ENCODE results near the gene DYNC1LI1. TPM values are rescaled to one million over a fixed set of nuclear protein-coding genes. Genes with fewer than 3 reads are reported as not detected.

The DYNC1LI1 gene
- polyA plus RNA-seq (2013, experiment 1 of 4) = 55.6 TPM
- polyA plus RNA-seq (2013, experiment 2 of 4) = 56.2 TPM
- 46.0 TPM for polyA plus RNA-seq (2013, experiment 3 of 4)
- 50.1 TPM for polyA plus RNA-seq (2013, experiment 4 of 4)

- no peaks in the 10 kb centered on the region for H3K27me3 ChIP-seq (ENCODE audit: control insufficient read depth, insufficient read depth, low read length, poor library complexity, severe bottlenecking)
- H3K4me3 ChIP-seq (ENCODE audit: insufficient read depth, low read depth, low read length) = peak within 1 kb of the TSS; percentile 96
- no peaks in the 10 kb centered on the region for H3K9me3 ChIP-seq (ENCODE audit: control insufficient read depth, low read length)
- H3K4me1 ChIP-seq (ENCODE audit: control insufficient read depth, insufficient read depth, low read length) = no peaks in the 10 kb centered on the region
- H3K27ac ChIP-seq (ENCODE audit: insufficient read depth, low read depth, low read length, poor library complexity, severe bottlenecking) = peak within 1 kb of the TSS; percentile 98
- no peaks in the 10 kb centered on the region for H3K36me3 ChIP-seq (ENCODE audit: control insufficient read depth, insufficient read depth, low read length)
- 0% methylated on average over 89 of the region's 89 CpGs for WGBS, 2 experiments
Measured at GRCh38 chr3:32570421-32571191, at the start of gene DYNC1LI1. DYNC1LI1 (minus strand) TSS chr3:32570858; CDS start chr3:32570770, 88 bp downstream.

- H3K4me3 ChIP-seq (ENCODE audit: insufficient read depth, low read depth, low read length) = no peak overlapping the region
- H3K4me1 ChIP-seq (ENCODE audit: control insufficient read depth, insufficient read depth, low read length) = no peaks in the 10 kb centered on the region
- H3K27ac ChIP-seq (ENCODE audit: insufficient read depth, low read depth, low read length, poor library complexity, severe bottlenecking) = no peak overlapping the region
- no peaks in the 10 kb centered on the region for H3K27me3 ChIP-seq (ENCODE audit: control insufficient read depth, insufficient read depth, low read length, poor library complexity, severe bottlenecking)
- no peaks in the 10 kb centered on the region for H3K36me3 ChIP-seq (ENCODE audit: control insufficient read depth, insufficient read depth, low read length)
- no peaks in the 10 kb centered on the region for H3K9me3 ChIP-seq (ENCODE audit: control insufficient read depth, low read length)
Measured at GRCh38 chr3:32619395-32619794, 48.7 kb upstream of the DYNC1LI1 start.

GRCh38 chr3:32616267-32616962 is 45.8 kb upstream of the DYNC1LI1 start:
- Histone ChIP-seq H3K4me1 (ENCODE audit: control insufficient read depth, insufficient read depth, low read length) (no peaks in the 10 kb centered on the region), H3K36me3 (ENCODE audit: control insufficient read depth, insufficient read depth, low read length) (no peaks in the 10 kb centered on the region), H3K4me3 (ENCODE audit: insufficient read depth, low read depth, low read length) (no peak overlapping the region), H3K9me3 (ENCODE audit: control insufficient read depth, low read length) (no peaks in the 10 kb centered on the region), H3K27ac (ENCODE audit: insufficient read depth, low read depth, low read length, poor library complexity, severe bottlenecking) (no peak overlapping the region), H3K27me3 (ENCODE audit: control insufficient read depth, insufficient read depth, low read length, poor library complexity, severe bottlenecking) (no peaks in the 10 kb centered on the region)
- WGBS, 2 experiments = 92 to 95% methylated on average over 14 of the region's 14 CpGs

GRCh38 chr3:32614956-32615355 is 44.3 kb upstream of the DYNC1LI1 start:
- Histone ChIP-seq H3K9me3 (ENCODE audit: control insufficient read depth, low read length) (no peaks in the 10 kb centered on the region), H3K4me1 (ENCODE audit: control insufficient read depth, insufficient read depth, low read length) (no peaks in the 10 kb centered on the region), H3K36me3 (ENCODE audit: control insufficient read depth, insufficient read depth, low read length) (no peaks in the 10 kb centered on the region), H3K27ac (ENCODE audit: insufficient read depth, low read depth, low read length, poor library complexity, severe bottlenecking) (no peak overlapping the region), H3K4me3 (ENCODE audit: insufficient read depth, low read depth, low read length) (no peak overlapping the region), H3K27me3 (ENCODE audit: control insufficient read depth, insufficient read depth, low read length, poor library complexity, severe bottlenecking) (no peaks in the 10 kb centered on the region)
- 93 to 97% methylated on average over 1 to 2 of the region's 2 CpGs for WGBS, 2 experiments

- Histone ChIP-seq H3K36me3 (ENCODE audit: control insufficient read depth, insufficient read depth, low read length) (no peaks in the 10 kb centered on the region), H3K27me3 (ENCODE audit: control insufficient read depth, insufficient read depth, low read length, poor library complexity, severe bottlenecking) (no peaks in the 10 kb centered on the region), H3K4me3 (ENCODE audit: insufficient read depth, low read depth, low read length) (no peak overlapping the region), H3K27ac (ENCODE audit: insufficient read depth, low read depth, low read length, poor library complexity, severe bottlenecking) (no peak overlapping the region), H3K4me1 (ENCODE audit: control insufficient read depth, insufficient read depth, low read length) (no peaks in the 10 kb centered on the region), H3K9me3 (ENCODE audit: control insufficient read depth, low read length) (no peaks in the 10 kb centered on the region)
- 93 to 94% methylated on average over 4 of the region's 4 CpGs for WGBS, 2 experiments
Measured at GRCh38 chr3:32613183-32613582, 42.5 kb upstream of the DYNC1LI1 start.

GRCh38 chr3:32612547-32612946 is 41.9 kb upstream of the DYNC1LI1 start:
- H3K27ac ChIP-seq (ENCODE audit: insufficient read depth, low read depth, low read length, poor library complexity, severe bottlenecking) = no peak overlapping the region
- 90 to 91% methylated on average over 1 of the region's 1 CpG for WGBS, 2 experiments

GRCh38 chr3:32607522-32607921 is 36.9 kb upstream of the DYNC1LI1 start:
- Histone ChIP-seq H3K27ac (ENCODE audit: insufficient read depth, low read depth, low read length, poor library complexity, severe bottlenecking) (no peak overlapping the region), H3K27me3 (ENCODE audit: control insufficient read depth, insufficient read depth, low read length, poor library complexity, severe bottlenecking) (no peaks in the 10 kb centered on the region), H3K4me3 (ENCODE audit: insufficient read depth, low read depth, low read length) (no peak overlapping the region), H3K4me1 (ENCODE audit: control insufficient read depth, insufficient read depth, low read length) (no peaks in the 10 kb centered on the region), H3K9me3 (ENCODE audit: control insufficient read depth, low read length) (no peaks in the 10 kb centered on the region), H3K36me3 (ENCODE audit: control insufficient read depth, insufficient read depth, low read length) (no peaks in the 10 kb centered on the region)
- 95 to 99% methylated on average over 2 of the region's 2 CpGs for WGBS, 2 experiments

More at GRCh38 chr3:32612547-32612946, 41.9 kb upstream of the DYNC1LI1 start:
- Histone ChIP-seq H3K36me3 (ENCODE audit: control insufficient read depth, insufficient read depth, low read length) (no peaks in the 10 kb centered on the region), H3K9me3 (ENCODE audit: control insufficient read depth, low read length) (no peaks in the 10 kb centered on the region), H3K27me3 (ENCODE audit: control insufficient read depth, insufficient read depth, low read length, poor library complexity, severe bottlenecking) (no peaks in the 10 kb centered on the region), H3K4me1 (ENCODE audit: control insufficient read depth, insufficient read depth, low read length) (no peaks in the 10 kb centered on the region), H3K4me3 (ENCODE audit: insufficient read depth, low read depth, low read length) (no peak overlapping the region)

- Histone ChIP-seq H3K9me3 (ENCODE audit: control insufficient read depth, low read length) (no peaks in the 10 kb centered on the region), H3K4me3 (ENCODE audit: insufficient read depth, low read depth, low read length) (no peak overlapping the region), H3K4me1 (ENCODE audit: control insufficient read depth, insufficient read depth, low read length) (no peaks in the 10 kb centered on the region), H3K36me3 (ENCODE audit: control insufficient read depth, insufficient read depth, low read length) (no peaks in the 10 kb centered on the region), H3K27me3 (ENCODE audit: control insufficient read depth, insufficient read depth, low read length, poor library complexity, severe bottlenecking) (no peaks in the 10 kb centered on the region), H3K27ac (ENCODE audit: insufficient read depth, low read depth, low read length, poor library complexity, severe bottlenecking) (no peak overlapping the region)
- 85 to 86% methylated on average over 3 of the region's 3 CpGs for WGBS, 2 experiments
Measured at GRCh38 chr3:32606960-32607359, 36.3 kb upstream of the DYNC1LI1 start.

- no peaks in the 10 kb centered on the region for H3K9me3 ChIP-seq (ENCODE audit: control insufficient read depth, low read length)
- H3K4me3 ChIP-seq (ENCODE audit: insufficient read depth, low read depth, low read length) = no peak overlapping the region
- H3K27me3 ChIP-seq (ENCODE audit: control insufficient read depth, insufficient read depth, low read length, poor library complexity, severe bottlenecking) = no peaks in the 10 kb centered on the region
- H3K36me3 ChIP-seq (ENCODE audit: control insufficient read depth, insufficient read depth, low read length) = no peaks in the 10 kb centered on the region
- WGBS, 2 experiments = 83 to 100% methylated on average over 2 of the region's 3 CpGs
- H3K4me1 ChIP-seq (ENCODE audit: control insufficient read depth, insufficient read depth, low read length) = no peaks in the 10 kb centered on the region
- H3K27ac ChIP-seq (ENCODE audit: insufficient read depth, low read depth, low read length, poor library complexity, severe bottlenecking) = no peak overlapping the region
Measured at GRCh38 chr3:32606277-32606676, 35.6 kb upstream of the DYNC1LI1 start.

GRCh38 chr3:32603064-32603463 is 32.4 kb upstream of the DYNC1LI1 start:
- Histone ChIP-seq H3K36me3 (ENCODE audit: control insufficient read depth, insufficient read depth, low read length) (no peaks in the 10 kb centered on the region), H3K27ac (ENCODE audit: insufficient read depth, low read depth, low read length, poor library complexity, severe bottlenecking) (no peak overlapping the region), H3K4me1 (ENCODE audit: control insufficient read depth, insufficient read depth, low read length) (no peaks in the 10 kb centered on the region), H3K9me3 (ENCODE audit: control insufficient read depth, low read length) (no peaks in the 10 kb centered on the region), H3K4me3 (ENCODE audit: insufficient read depth, low read depth, low read length) (no peak overlapping the region), H3K27me3 (ENCODE audit: control insufficient read depth, insufficient read depth, low read length, poor library complexity, severe bottlenecking) (no peaks in the 10 kb centered on the region)
- WGBS, 2 experiments = 72 to 79% methylated on average over 4 of the region's 4 CpGs
